ENCODE results near the gene STOML3.
"Not testable (repeated sequence)": the region's sequence is repeated elsewhere in the genome, so short reads cannot be mapped to it uniquely, and the experiment has no call there.

STOML3 gene, protein sequence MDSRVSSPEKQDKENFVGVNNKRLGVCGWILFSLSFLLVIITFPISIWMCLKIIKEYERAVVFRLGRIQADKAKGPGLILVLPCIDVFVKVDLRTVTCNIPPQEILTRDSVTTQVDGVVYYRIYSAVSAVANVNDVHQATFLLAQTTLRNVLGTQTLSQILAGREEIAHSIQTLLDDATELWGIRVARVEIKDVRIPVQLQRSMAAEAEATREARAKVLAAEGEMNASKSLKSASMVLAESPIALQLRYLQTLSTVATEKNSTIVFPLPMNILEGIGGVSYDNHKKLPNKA

DNA sequence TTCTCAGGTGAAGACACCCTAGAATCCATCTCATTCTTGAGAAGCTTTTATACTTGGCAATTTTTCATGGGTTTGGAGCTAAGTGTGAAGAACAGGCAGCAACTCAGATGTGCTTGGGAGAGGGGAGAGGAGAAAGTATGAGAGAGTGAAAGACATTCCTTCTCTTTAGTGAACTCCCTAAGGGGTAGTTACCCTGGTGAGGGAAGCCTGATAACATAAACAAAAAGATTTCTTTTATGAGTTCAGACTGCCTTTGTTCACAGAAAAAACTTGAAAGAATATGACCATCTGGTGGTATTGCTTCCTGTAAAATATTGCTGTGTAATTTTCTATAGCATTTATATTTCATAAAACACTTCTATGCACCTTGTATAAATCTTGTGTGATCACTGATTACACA lies at the start of gene STOML3:
Gene STOML3 (minus strand): TSS at position 139 of the 400 bp plus-strand sequence. CDS start 110 bp downstream, at position 29.
- no peak for DNase-seq

DNA sequence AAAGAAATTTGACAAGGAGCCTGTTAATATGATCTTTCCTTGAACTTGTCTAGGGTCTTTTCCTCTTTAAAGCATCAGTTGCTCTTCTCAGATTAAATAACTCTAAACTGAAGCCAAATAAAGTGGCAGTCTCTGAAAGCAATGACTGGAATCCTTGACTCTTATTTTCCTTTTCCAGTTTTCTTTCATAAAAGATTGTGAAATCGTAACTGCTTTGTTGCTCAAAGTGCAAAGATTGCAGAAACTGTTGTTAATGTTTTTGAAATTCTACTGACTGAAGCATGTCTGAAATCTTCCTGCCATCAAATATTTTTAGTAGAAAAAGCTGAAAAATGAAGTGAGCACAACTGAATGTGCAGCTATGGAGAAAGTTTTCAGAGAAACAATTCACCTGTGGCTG lies 49.6 kb upstream of the STOML3 start:
- DNase-seq: no peak

DNA sequence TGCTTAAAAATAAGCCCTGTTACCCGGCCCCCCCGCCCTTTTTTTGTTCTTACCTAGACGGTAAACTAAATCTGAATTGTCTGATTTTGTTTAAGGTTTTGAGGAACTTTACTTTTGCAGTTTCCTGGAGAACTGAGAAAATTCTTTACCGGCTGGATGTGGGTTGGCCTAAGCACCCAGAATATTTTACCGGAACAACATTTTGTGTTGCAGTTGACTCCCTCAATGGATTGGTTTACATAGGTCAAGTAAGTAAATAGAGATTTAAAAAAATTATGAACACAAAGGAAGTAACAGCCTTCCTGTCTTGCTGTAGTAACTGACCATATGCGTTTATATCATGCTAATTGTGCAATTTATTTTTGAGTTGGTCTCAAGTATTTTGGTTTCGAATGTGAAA lies 48.4 kb upstream of the STOML3 start:
- DNase-seq: no peak

DNA sequence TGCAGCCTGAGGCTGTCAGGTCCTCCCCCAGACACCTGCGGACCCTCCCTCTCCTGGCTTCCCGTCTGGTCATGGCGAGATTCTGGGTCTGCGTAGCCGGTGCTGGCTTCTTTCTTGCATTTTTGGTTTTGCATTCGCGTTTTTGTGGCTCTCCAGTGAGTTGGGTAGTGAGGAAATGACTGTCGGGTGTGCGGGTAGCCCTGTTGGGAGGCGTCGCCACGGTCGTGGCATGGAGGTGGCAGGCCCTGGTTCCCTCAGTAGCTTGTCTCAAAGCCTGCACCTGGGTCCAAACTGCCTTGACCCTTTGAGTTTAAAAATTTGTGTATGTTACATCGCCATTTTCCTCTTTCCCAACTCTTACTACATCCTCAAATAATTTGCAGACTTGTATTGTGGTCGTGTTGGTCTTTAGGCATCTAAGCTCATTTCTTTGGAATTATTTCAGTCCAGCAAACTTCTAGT lies 48.0 kb upstream of the STOML3 start:
- DNase-seq: no peak

DNA sequence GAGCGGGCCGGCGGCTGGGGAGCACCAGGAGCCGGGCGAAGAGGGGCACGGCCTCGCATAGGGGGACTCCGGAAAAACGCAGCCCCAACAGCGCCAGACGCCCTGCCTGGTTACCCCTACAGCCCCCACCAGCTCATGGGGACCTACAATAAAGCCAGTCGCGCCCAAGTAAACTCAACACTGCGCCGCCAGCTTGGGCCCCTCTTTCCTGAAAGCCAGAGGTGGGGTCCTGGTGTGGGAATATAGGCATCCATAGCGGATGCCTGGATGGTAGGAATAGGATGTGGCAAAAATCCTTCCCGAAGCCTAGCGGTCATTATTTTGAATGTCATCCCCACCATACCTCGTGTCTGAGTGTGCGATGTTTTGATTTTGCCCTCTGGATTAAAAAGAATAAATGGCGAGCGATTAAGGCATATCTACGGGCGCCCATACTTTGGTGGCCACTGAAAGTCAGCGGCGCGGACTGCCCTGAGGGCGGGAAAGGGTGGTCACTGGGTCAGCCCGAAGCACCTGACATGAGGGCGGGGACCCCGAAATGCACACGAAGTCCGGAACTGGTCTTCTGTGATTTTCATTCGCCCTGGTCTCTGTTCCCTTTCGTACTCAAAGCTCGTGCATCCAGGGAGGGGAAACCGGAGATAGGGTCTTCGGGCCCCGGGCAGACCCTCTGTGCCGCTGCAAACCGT lies 47.4 kb upstream of the STOML3 start, which contains the start of the genes NHLRC3 and PROSER1:
Gene NHLRC3 (plus strand): TSS at position 577 of the 689 bp plus-strand sequence. CDS start 184 bp downstream, outside the sequence.
Gene PROSER1 (minus strand): TSS at position 210 of the 689 bp plus-strand sequence. CDS start 847 bp downstream, outside the sequence.
- DNase-seq: peak; percentile 97

DNA sequence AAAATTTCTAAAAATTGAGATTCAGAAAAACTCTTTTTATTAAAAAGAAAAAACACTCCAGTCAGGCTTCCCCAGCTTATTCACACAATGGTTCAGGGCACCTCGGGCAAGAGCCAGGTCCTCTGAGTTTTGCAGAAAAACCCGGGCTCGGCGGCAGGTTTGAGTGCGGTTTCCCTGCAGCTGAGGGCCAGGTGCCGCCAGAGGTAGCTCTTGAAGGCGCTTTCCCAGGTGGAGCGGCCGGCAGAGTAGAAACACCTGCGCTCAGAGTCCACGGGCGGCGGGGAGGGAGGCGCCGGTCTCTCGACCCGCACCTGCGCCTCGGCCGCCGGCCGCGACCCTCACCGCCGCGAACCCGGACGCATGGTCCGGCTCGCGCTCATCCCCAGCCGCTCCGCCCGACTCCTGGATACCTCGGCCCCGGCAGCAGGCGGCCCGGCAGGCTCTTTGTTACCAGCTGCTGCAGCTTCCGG lies 46.8 kb upstream of the STOML3 start:
- peak in 1 of 2 experiments; percentile 83 for DNase-seq

DNA sequence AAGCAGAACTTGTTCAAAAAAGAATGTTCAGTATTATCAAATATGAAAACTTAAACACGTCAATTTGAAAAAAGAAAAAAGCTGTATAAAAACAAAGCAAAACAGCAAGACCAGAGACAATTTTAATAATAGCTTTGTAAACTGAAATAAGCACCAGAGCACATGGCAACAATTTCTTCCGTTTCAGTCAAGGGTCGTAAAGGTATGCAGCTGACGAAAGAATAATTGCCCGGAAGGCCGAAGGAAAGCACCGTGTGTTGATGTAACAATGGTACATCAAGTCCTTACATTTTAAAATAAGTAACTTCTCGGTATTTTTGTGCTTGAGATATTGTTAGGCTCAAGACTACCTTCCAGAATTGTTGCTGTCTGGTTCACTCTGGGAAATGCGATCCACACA lies 45.6 kb upstream of the STOML3 start:
- no peak for DNase-seq

DNA sequence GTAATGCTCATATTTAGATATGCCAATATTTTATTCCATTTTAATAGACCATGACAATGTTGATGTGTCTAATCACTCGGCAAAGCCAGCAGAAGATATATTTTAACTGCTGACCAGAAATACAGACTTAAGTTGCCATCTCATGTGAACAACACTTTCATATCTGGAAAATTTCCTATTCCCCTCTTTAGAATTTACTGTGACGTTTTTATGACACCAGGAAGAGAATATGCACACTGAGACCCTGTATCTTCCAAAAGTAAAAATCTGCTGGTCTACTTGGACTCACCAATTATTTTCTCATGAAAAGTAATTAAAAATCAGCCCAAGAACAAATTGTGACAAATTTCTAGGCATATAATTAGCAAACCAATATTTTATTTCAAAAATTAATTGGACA lies 45.2 kb upstream of the STOML3 start:
- no peak for DNase-seq

DNA sequence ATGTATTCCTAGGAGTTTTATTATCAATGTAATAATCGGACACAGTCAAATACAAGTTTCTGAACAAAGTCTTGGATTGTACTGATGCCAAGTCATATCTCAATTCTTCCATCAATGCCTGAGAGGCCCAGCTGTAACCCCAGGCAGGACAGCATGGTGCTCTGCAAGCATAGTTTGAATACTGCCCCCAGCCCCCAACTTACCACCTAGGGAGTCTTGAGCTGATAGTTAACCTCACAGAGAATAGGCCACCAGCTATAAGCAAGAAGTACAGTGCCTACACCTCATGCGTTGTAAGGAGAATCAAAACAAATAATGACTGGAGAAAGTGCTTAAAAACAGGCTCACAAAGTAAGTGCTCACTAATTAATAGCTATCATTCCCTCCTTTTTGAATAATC lies 44.6 kb upstream of the STOML3 start:
- DNase-seq: no peak

DNA sequence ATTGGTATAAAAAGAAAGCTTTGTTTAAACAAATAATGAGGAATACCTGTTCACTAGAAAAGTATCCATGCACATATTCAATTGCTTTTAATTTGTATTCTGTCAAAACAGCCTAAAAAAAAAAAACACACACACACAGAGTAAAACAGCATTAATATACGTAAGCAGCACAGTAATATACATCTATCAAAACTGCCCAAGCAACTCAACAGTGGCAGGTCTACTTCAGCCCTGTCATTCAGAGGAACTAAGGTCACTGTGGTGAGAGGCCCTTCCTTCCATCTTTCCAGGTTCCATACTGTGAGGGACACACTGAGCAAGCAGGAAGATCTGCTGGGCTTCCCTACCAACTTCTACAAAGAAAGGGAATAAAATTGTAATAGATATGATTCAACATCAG lies 43.5 kb upstream of the STOML3 start:
- no peak for DNase-seq

DNA sequence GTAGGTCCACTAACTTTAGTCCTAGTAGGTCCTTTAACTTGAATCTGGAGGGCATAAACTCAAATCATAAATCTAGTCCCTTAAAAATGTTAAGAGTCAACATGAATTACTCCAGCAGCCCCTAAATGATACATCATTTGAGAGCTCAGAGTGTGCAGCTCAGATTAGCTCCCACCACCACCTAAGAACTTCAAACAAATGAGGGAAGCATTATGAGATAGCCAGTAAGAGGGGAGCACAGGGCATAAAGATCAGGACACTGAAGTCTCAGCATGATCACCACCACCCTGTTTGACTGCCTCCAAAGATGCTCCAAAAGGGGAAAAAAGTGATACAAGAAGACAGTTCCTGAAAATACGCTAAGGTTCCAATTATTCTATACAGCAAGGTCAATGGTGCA lies 41.5 kb upstream of the STOML3 start:
- DNase-seq: no peak

DNA sequence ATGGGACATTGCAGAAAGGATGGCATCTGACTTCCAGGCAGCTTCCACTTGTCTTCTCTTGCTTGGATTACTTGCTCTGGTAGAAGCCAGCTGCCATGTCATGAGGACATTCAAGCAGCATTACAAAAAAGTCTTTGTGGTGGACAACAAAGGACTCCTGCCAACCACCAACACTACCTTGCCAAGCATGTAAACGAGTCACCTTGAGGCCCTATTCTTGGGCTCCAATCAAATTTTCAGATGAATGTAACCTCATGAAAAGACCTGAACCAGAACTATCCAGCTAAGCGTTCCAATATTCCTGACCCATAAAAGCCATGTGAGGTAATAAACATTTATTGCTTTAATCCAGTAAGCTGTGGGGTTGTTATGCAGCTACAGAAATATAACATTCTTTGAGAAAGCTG lies 34.8 kb upstream of the STOML3 start:
- no peak for DNase-seq

DNA sequence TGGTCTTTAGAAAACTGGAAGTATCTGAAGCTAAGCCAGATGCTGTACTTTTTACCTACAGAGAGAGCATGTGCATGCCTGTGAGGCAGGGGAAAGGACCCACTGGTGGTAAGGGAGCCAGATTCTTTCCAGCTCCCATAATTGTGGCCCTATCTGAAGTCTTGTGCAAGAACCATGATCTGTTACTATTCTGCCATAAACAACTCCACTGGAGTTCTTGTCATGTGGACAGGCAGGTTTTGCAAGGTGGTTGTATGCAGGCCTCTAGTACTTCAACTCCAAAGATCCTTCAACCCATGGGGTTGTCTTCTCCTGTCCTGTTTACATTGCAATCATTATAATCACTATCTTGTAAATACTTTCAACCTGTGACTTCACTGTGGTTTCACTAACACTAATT lies 33.1 kb upstream of the STOML3 start:
- no peak for DNase-seq

DNA sequence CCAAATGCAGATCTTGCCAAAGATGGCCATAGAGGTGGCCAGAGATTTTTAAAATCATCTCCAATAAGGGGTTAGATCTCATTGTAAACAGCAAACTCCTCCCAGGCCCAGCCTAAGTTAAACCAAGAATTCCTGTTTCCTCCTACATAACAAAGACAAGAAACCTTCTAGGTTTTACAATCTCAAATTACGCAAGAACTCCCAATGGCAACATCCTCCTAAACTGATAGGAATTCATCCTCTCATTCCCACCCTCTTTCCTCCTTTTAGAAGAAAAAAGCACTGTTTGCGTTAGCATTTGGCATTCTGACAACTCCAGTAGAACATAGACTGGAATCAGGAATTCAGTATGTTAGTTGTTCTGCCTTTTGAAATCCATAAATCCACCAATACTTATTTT lies 32.7 kb upstream of the STOML3 start:
- no peak for DNase-seq

DNA sequence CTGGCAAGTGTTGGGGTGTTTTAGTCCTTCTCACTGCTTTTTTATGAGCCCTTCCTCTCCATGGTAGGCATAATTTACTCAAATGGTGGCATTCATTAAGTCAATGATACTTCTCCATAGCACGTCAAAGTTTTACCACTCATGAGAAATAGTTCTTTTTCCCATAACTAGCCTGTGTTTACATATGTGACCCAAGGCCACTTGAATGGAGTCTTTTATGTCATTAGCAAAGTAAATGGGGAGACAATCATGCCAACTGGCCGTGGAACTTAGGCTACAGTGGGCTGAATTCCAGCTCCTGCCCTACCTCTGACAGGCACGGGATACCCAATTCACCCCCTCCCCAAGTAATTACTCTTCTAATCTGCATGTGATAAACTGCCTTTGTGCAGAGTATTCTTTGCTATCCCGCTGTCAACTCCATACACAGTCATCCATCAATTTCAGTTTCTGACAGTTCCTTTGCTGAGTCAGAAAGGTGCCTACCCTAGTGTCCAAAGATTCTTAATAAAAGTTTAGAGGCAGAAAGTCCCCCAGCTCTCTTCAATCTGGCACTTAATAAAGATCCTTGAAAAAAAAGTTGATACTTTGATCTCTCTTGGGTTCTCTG lies 30.3 kb upstream of the STOML3 start:
- DNase-seq: no peak

DNA sequence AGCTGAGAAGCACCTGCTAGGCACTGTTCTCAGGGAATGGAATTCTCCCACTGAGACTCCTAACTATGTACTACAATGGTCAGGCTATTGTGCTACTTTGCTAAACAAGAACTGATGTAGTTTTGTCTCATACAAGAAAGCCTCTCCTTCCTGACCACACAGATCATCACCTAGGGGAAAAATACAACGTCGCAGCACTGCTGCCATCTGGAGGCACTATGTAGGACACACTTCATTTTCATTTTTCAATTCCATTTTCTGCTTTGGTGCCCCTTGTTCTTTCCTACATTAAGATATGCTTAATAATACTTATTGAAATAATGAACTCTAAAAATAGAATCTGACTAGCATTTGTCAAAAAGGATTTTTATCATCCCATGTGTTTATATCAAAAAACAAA lies 26.2 kb upstream of the STOML3 start:
- DNase-seq: peak in 1 of 2 experiments; percentile 60

DNA sequence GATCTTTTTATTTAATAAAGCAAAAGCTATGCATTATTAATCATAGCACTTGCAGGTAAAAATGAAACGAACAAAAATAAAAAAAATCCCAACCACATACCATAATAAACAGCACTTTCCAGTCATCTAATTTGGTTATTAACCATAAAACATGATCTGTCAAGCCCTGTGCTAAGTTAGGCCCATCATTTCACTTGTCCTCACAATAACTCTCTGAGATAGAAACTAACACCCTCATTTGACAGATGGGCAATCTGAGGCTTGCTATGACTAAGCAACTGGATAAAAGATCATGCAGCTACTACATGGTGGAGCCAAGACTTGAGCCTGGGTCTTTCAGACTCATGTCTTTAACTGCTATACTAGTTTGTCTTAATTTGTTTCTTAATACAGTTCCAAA lies 25.5 kb upstream of the STOML3 start:
- no peak for DNase-seq

DNA sequence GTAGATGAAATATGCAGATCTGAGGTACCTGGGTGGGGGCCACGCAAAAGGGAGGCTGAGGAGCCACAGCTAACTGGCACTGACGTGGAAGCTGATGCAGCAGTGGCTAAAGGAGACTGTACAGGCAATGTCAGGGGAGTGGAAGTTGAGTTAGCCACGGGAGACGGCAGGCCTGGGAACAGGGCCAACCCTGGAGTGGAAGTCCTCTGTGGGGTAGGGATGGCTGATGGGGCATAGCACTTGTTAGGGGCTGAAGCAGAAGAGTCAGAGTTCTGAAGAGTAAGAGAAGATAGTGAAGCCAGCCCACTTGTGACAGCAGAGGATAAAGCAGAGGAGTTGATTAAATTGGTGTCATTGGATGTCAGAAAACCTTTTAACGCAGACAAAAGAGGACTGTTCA lies 22.8 kb upstream of the STOML3 start:
- DNase-seq: no peak

DNA sequence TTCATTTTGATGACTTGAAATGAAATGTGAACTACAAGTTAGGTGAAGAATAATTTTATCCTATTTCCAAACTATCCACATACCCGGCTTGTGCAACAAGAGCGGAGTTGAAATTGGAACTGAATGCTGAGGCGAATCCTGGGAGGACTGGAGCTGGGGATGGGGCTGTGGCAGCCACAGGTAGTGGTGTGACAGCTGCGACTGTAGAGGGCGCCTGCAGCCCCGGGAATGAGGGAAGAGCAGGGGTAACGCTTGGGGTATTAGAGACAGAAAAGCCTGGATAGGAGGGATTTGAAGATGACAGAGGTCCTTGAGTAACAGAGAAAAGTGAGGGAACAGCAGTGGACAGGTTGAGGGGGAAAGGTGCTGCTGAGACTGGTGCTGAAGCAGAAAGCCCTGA lies 22.0 kb upstream of the STOML3 start:
- DNase-seq: no peak

DNA sequence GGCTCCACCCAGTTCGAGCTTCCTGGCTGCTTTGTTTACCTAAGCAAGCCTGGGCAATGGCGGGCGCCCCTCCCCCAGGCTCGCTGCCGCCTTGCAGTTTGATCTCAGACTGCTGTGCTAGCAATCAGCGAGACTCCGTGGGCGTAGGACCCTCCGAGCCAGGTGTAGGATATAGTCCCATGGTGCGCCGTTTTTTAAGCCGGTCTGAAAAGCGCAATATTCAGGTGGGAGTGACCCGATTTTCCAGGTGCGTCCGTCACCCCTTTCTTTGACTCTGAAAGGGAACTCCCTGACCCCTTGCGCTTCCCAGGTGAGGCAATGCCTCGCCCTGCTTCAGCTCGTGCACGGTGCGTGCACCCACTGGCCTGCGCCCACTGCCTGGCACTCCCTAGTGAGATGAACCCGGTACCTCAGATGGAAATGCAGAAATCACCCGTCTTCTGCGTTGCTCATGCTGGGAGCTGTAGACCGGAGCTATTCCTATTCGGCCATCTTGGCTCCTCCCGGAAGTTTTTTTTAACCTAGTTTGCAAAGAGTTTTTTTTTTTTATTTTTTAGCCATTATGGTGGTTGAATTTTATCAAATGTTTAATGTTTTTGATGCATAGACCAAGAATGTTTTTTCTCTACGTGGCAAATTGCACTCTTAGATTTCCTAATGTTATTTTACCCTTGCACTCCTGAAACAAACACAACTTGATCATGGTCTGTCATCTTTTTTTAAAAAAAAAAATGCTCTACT lies 15.9 kb upstream of the STOML3 start:
- DNase-seq: not testable (repeated sequence)

DNA sequence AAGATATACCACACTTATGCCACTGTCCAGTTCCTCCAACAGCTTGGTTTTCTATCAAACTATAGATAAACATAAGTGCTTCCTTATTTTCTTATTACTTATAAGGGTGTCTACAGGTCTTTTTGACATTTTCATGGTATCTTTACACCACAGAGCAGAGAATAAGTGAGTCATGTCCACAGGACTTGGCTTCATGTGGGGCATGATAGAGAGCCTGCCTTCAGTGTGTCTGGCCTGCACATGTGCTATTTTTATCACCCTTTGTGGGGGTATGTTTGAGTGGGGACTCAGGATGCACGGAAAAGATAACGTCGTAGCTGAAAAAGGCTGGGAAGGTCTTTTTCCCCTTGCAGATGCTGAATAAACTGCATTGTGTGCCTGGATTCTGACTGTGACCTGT lies 8.1 kb upstream of the STOML3 start:
- no peak for DNase-seq

DNA sequence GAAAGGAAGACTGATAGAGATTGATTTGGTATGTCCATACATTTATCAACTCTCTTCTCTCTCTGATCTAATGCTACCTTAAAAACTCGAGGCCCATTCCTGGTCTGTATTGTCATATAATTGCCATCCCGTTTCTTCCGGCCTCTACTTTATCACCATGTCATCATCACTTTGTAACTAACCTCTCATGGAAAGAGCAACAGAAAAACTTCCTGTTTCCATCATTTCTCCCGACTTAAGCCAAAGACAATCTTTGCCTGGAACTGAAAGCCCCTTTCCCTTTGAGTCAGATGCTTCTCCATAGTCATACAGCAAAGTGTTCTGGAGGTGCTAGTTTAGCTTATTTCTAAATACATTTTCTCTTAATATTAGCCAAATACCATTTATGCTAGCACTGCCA lies 2.8 kb upstream of the STOML3 start:
- no peak for DNase-seq

DNA sequence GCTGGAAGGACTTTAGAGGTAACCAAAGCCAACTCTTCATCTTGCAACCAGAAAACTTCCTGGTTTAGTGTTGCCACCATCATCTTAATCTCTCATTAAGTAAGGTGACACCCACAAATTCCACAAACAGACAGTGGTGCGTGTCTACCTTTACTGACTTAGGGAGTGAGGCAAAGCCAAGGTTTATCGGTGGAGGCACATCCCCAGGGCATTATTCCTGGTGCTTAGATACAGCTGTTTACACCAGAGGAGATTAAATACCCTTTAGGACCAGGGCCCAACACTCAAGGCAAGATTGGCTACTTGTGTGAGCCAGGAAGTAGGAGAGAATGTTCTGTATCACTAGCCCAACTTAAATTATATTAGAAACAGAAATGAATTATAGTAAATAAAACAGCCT lies 9.5 kb downstream of the STOML3 start:
- DNase-seq: peak; percentile 40 to 78

All from NCI-H1930 (cell line).